Keratinocyte (primary cell): ENCODE measurements around the gene KCTD8. TPM values are rescaled to one million over a fixed set of nuclear protein-coding genes. Genes with fewer than 3 reads are reported as not detected.

ENCODE experiments used
- DNase-seq: peaks from one replicate; pipeline ENCODE4 v3.0.0-alpha.2; 2011; ENCODE audit warnings: low read depth, missing footprints, low spot score
- FAIRE-seq: peaks from 2 replicates; lab custom pipeline; 2011; peaks lifted over from hg19 to GRCh38; lab: Jason Lieb, UNC
- H2AFZ ChIP-seq: 2 replicates; pipeline ENCODE4 v1.6.0; 2012; ENCODE audit warnings: low read length, control low read depth, inconsistent platforms; ENCODE audit not compliant: control insufficient read depth
- H3K27ac ChIP-seq: 2 replicates; pipeline ENCODE4 v1.5.1; 2011; ENCODE audit warnings: low read length; ENCODE audit not compliant: control insufficient read depth, insufficient read depth
- H3K27me3 ChIP-seq: 3 replicates; pipeline ENCODE4 v1.6.0; 2011; ENCODE audit warnings: low read length; ENCODE audit not compliant: control insufficient read depth, insufficient read depth; ENCODE audit errors: extremely low read depth
- H3K36me3 ChIP-seq, 2 experiments: 2 replicates in 1 of 2; 3 replicates in 1 of 2; pipeline ENCODE4 v1.5.1; 2011; ENCODE audit warnings: low read length in 2 of 2, mild to moderate bottlenecking in 1 of 2; ENCODE audit not compliant: control insufficient read depth in 2 of 2, insufficient read depth in 2 of 2; ENCODE audit errors: extremely low read depth in 1 of 2
- H3K4me1 ChIP-seq: 3 replicates; pipeline ENCODE4 v1.5.1; 2011; ENCODE audit warnings: low read length; ENCODE audit not compliant: control insufficient read depth, insufficient read depth; ENCODE audit errors: extremely low read depth
- H3K4me2 ChIP-seq: 3 replicates; pipeline ENCODE4 v1.6.0; 2011; ENCODE audit warnings: low read depth, low read length; ENCODE audit not compliant: control insufficient read depth, insufficient read depth; ENCODE audit errors: extremely low read depth
- H3K4me3 ChIP-seq, 3 experiments: fragments of 200-600 bp in 1 of 3; sonication (generic) in 1 of 3; 2 replicates in 2 of 3; 3 replicates in 1 of 3; pipeline ENCODE4 v1.5.1; 2011 to 2016; ENCODE audit warnings: low read length in 3 of 3, mild to moderate bottlenecking in 3 of 3, control low read depth in 2 of 3, inconsistent platforms in 1 of 3, low read depth in 1 of 3, mixed read lengths in 1 of 3, mixed run types in 1 of 3, moderate library complexity in 1 of 3; ENCODE audit not compliant: control insufficient read depth in 2 of 3, insufficient read depth in 2 of 3; ENCODE audit errors: extremely low read depth in 1 of 3
- H3K79me2 ChIP-seq: 2 replicates; pipeline ENCODE4 v1.6.0; 2012; ENCODE audit warnings: low read length; ENCODE audit not compliant: control insufficient read depth, insufficient read depth
- H3K9ac ChIP-seq: 3 replicates; pipeline ENCODE4 v1.6.0; 2011; ENCODE audit warnings: low read length; ENCODE audit not compliant: control insufficient read depth, insufficient read depth; ENCODE audit errors: extremely low read depth
- H3K9me1 ChIP-seq: 3 replicates; pipeline ENCODE4 v1.6.0; 2011; ENCODE audit warnings: low read length; ENCODE audit not compliant: control insufficient read depth, insufficient read depth; ENCODE audit errors: extremely low read depth
- H3K9me3 ChIP-seq: 2 replicates; pipeline ENCODE4 v1.5.1; 2012; ENCODE audit warnings: low read depth, low read length; ENCODE audit not compliant: control insufficient read depth
- H4K20me1 ChIP-seq: 3 replicates; pipeline ENCODE4 v1.6.0; 2011; ENCODE audit warnings: low read length; ENCODE audit not compliant: control insufficient read depth, insufficient read depth; ENCODE audit errors: extremely low read depth
- EZH2 ChIP-seq: IDR thresholded peaks from one replicate; pipeline ENCODE4 v1.6.1; 2012; ENCODE audit warnings: inconsistent platforms, mild to moderate bottlenecking, low read length, moderate library complexity
- dilution Hi-C: fragments of 300-500 bp; cut with MboI; formaldehyde crosslinking; loops from one replicate; pipeline ENCODE4 v1.7.0; 2020; ENCODE audit warnings: low sequenced_read_pairs; ENCODE audit not compliant: extremely low pct_ligation_motif_present
- polyA plus RNA-seq, 5 experiments: library from polyadenylated mRNA; depleted of rRNA in 3 of 5; stranded (reverse) in 3 of 5; stranded (forward) in 1 of 5; unstranded in 1 of 5; fragments of >200 nt; gene quantifications; 1 replicate in 1 of 5; 2 replicates in 3 of 5; 3 replicates in 1 of 5; pipeline versions ENCODE4 v1.2.1 to v1.2.3, GENCODE V29; 2011 to 2012; ENCODE audit warnings: missing spikeins in 2 of 5, low read depth in 1 of 5, low replicate concordance in 1 of 5
- TF ChIP-seq, protein P1 (sequence below), 3 experiments: IDR thresholded peaks in 1 of 3; conservative IDR thresholded peaks in 1 of 3; optimal IDR thresholded peaks in 1 of 3; 2 replicates in 2 of 3; 3 replicates in 1 of 3; pipeline versions ENCODE3 to v1.5.1; 2011; ENCODE audit warnings: low read length in 3 of 3, mild to moderate bottlenecking in 3 of 3, moderate library complexity in 2 of 3, control low read depth in 1 of 3, inconsistent platforms in 1 of 3; ENCODE audit not compliant: insufficient read depth in 2 of 3; ENCODE audit errors: extremely low read depth in 1 of 3

KCTD8 gene
- polyA plus RNA-seq, 1 donor (not counting 4 experiments of a cell fraction or from before 2014, with no cell fraction given): 0.97 TPM

DNA sequence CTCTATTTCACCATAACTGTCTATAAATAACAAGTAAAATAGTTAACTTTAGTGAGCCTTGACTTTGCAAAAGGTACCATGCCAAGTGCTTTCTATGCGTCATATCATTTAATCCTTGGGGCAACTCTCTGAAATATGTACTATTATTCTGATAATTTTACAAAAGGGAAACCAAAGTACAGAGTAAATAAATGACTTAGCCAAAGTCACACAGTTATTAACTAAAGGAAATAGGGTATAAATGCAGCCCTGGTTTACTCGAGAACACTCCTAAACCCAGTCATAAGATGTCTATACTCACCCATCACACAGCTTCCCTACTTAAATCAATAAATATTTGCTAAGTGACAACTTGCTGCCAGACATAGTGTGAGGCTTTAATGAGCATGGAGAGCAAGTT is 14.4 kb downstream of the KCTD8 start:
- no peaks in the 10 kb centered on the region for H4K20me1 ChIP-seq
- dilution Hi-C loops: no loop called here
- H3K4me2 ChIP-seq: no peak overlapping the region
- H3K36me3 ChIP-seq: no peaks in the 10 kb centered on the region
- no peaks in the 10 kb centered on the region for H3K27me3 ChIP-seq
- H3K27ac ChIP-seq: no peak overlapping the region
- DNase-seq (no peak), FAIRE-seq (no peak)
- H3K79me2 ChIP-seq: no peaks in the 10 kb centered on the region
- H3K9ac ChIP-seq: no peak overlapping the region
- H3K4me3 ChIP-seq: no peak overlapping the region
- H3K4me1 ChIP-seq: no peaks in the 10 kb centered on the region
- TF ChIP-seq, protein P1, sequence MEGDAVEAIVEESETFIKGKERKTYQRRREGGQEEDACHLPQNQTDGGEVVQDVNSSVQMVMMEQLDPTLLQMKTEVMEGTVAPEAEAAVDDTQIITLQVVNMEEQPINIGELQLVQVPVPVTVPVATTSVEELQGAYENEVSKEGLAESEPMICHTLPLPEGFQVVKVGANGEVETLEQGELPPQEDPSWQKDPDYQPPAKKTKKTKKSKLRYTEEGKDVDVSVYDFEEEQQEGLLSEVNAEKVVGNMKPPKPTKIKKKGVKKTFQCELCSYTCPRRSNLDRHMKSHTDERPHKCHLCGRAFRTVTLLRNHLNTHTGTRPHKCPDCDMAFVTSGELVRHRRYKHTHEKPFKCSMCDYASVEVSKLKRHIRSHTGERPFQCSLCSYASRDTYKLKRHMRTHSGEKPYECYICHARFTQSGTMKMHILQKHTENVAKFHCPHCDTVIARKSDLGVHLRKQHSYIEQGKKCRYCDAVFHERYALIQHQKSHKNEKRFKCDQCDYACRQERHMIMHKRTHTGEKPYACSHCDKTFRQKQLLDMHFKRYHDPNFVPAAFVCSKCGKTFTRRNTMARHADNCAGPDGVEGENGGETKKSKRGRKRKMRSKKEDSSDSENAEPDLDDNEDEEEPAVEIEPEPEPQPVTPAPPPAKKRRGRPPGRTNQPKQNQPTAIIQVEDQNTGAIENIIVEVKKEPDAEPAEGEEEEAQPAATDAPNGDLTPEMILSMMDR (optimal IDR thresholded peaks at IDR 0.05 in 1 of 3, IDR thresholded peaks at IDR 0.05 in 1 of 3, conservative IDR thresholded peaks at IDR 0.05 in 1 of 3; ENCODE audit: extremely low read depth in 1 of 3, insufficient read depth in 2 of 3, low read length in 3 of 3): no peak
- TF ChIP-seq EZH2: no peak
- H3K9me3 ChIP-seq: no peaks in the 10 kb centered on the region
- no peak overlapping the region for H2AFZ ChIP-seq
- no peaks in the 10 kb centered on the region for H3K9me1 ChIP-seq

DNA sequence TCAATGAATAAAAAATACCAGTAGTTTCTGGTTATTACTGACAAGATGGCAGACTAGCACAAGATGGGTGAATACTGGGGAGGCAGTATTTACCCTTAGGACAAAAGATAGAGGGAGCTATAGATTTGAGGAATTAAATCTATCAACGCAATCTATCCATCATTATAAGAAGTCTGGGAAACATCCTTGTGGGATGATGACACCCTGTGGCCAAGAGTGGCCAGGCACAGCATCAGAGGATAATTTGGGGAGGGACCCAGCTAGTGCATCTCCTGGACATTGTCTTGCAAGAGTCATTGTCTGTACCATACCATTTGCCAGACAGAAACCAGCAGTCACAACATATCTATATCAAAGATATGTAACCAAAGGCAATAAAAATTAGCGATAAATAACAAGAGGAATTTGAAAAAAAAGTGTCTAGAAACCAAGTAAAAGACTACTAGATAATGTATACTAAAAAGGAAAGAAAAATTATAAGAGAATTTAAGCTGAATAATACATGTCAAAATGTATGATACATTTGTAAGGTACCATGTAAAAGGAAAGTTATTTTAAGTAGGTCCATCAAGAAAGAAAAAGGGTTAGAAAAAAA is 22.9 kb downstream of the KCTD8 start:
- dilution Hi-C loops: no loop called here
- FAIRE-seq (no peak), DNase-seq (no peak)

More for the DNA sequence above, 22.9 kb downstream of the KCTD8 start:
- no peaks in the 10 kb centered on the region for H3K79me2 ChIP-seq
- no peaks in the 10 kb centered on the region for H3K9me1 ChIP-seq
- no peaks in the 10 kb centered on the region for H3K36me3 ChIP-seq
- no peak overlapping the region for H3K27ac ChIP-seq
- no peak overlapping the region for H3K9ac ChIP-seq
- H3K4me2 ChIP-seq: no peak overlapping the region
- no peaks in the 10 kb centered on the region for H3K27me3 ChIP-seq
- TF ChIP-seq EZH2: no peak
- TF ChIP-seq, protein P1 (optimal IDR thresholded peaks at IDR 0.05 in 1 of 3, IDR thresholded peaks at IDR 0.05 in 1 of 3, conservative IDR thresholded peaks at IDR 0.05 in 1 of 3; ENCODE audit: extremely low read depth in 1 of 3, insufficient read depth in 2 of 3, low read length in 3 of 3): peak; percentile 62 to 81 (median 67)
- H2AFZ ChIP-seq: no peak overlapping the region
- H3K4me3 ChIP-seq: no peak overlapping the region
- no peaks in the 10 kb centered on the region for H4K20me1 ChIP-seq
- no peaks in the 10 kb centered on the region for H3K9me3 ChIP-seq
- H3K4me1 ChIP-seq: no peaks in the 10 kb centered on the region
